ENCODE results near the gene SEL1L3.

Gene SEL1L3

DNA sequence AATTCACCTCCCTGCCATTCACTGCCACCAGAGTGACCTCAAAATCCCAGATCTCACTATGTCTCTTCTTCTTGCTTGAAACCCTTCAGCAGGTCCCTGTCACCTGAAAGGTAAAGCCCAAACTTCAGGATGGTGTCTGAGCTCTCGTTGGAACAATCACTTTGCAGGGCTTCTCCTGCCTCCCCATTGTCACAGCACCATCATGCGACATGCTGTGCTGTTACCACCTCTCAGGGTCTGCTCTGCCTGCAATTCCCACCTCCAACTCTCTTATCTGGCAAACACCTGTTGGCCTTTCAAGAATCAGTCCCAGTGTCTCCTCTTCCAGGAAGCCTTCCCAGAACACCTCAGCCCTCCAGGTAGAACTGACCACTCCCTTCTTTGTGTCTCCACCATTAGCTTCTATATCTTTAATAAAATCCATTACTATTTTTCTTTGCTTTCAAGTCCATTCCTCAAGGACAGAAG is 46.2 kb downstream of the SEL1L3 start (continued):
- TF ChIP-seq ZNF610 (tag by site-specific recombination; IDR thresholded peaks at IDR 0.05; ENCODE audit: borderline replicate concordance), result no peak
- no peak for TF ChIP-seq ZNF146 (tag by site-specific recombination; IDR thresholded peaks at IDR 0.05)
- TF ChIP-seq ZNF747 (tag by site-specific recombination; IDR thresholded peaks at IDR 0.05), result no peak
- TF ChIP-seq YY2 (tag by site-specific recombination; IDR thresholded peaks at IDR 0.05), result no peak
- no peak for TF ChIP-seq SALL2 (tag by site-specific recombination; IDR thresholded peaks at IDR 0.05; ENCODE audit: borderline replicate concordance)
- no peak for TF ChIP-seq TCF7L2 (IDR thresholded peaks at IDR 0.05; ENCODE audit: borderline replicate concordance, low read depth, low read length)
- TF ChIP-seq ELK4 (IDR thresholded peaks at IDR 0.05; ENCODE audit: borderline replicate concordance, low read depth, low read length), result no peak
- no peak for TF ChIP-seq GLIS2 (tag by site-specific recombination; IDR thresholded peaks at IDR 0.05)

DNA sequence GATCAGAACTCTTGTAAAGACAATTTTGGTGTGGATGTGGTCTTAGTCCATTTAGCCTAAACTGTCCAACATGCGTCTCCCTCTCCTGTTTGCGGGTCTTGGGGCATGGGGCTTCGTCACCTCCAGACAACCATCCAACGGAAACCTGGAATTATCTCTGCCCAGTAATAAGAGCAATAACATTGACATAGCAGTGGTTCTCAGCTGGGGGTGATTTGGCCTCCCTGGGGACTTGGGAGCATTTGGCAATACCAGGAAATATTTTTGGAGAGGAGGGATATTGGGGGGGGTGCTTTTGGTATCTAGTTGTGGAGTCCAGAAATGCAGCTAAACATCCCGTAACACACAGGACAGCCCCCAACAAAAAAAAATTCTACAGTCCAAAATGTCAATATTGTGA is 47.2 kb downstream of the SEL1L3 start:
- no peak overlapping the region for H3K4me3 ChIP-seq (ENCODE audit: low read depth, low read length)
- H3K4me1 ChIP-seq (ENCODE audit: control insufficient read depth, insufficient read depth, low read length), result no peaks in the 10 kb centered on the region
- H3K27ac ChIP-seq (ENCODE audit: extremely low read depth, low read depth, low read length), result no peak overlapping the region
- TF ChIP-seq GLIS1 (tag by site-specific recombination; IDR thresholded peaks at IDR 0.05), result peak; percentile 25; the same call in 1 of the 2 replicates
- TF ChIP-seq PRDM6 (tag by site-specific recombination; IDR thresholded peaks at IDR 0.05), result no peak
- no peak for TF ChIP-seq TRIM28 (IDR thresholded peaks at IDR 0.05; ENCODE audit: borderline replicate concordance, low read length)
- TF ChIP-seq KLF1 (tag by site-specific recombination; IDR thresholded peaks at IDR 0.05), result no peak
- no peaks in the 10 kb centered on the region for H3K9me3 ChIP-seq (ENCODE audit: control insufficient read depth, insufficient read depth, low read depth, low read length)
- POLR2A ChIA-PET, result no interaction called here
- CTCF ChIA-PET, result no interaction called here
- peaks cover 0 to 41% of the 10 kb centered on the region in 2 experiments; a peak in 1 of 3 replicates for H3K36me3 ChIP-seq (ENCODE audit: control insufficient read depth in 2 of 2, insufficient read depth in 1 of 2, low read length in 2 of 2)

GRCh38 chr4:25814301-25815136 is 48.3 kb downstream of the SEL1L3 start:
- CTCF ChIA-PET, result no interaction called here
- no peak overlapping the region for H3K4me3 ChIP-seq (ENCODE audit: low read depth, low read length)
- H3K27ac ChIP-seq (ENCODE audit: extremely low read depth, low read depth, low read length), result no peak overlapping the region
- H3K4me1 ChIP-seq (ENCODE audit: control insufficient read depth, insufficient read depth, low read length), result no peaks in the 10 kb centered on the region
- POLR2A ChIA-PET, result no interaction called here
- peaks cover 0 to 39% of the 10 kb centered on the region in 2 experiments; a peak in 1 of 3 replicates for H3K36me3 ChIP-seq (ENCODE audit: control insufficient read depth in 2 of 2, insufficient read depth in 1 of 2, low read length in 2 of 2)
- H3K9me3 ChIP-seq (ENCODE audit: control insufficient read depth, insufficient read depth, low read depth, low read length), result no peaks in the 10 kb centered on the region
- TF ChIP-seq EGR2 (tag by site-specific recombination; IDR thresholded peaks at IDR 0.05; ENCODE audit: low read depth), result peak; percentile 18; the same call in 1 of the 2 replicates
- no peak for TF ChIP-seq ZNF2 (tag by site-specific recombination; IDR thresholded peaks at IDR 0.05)

DNA sequence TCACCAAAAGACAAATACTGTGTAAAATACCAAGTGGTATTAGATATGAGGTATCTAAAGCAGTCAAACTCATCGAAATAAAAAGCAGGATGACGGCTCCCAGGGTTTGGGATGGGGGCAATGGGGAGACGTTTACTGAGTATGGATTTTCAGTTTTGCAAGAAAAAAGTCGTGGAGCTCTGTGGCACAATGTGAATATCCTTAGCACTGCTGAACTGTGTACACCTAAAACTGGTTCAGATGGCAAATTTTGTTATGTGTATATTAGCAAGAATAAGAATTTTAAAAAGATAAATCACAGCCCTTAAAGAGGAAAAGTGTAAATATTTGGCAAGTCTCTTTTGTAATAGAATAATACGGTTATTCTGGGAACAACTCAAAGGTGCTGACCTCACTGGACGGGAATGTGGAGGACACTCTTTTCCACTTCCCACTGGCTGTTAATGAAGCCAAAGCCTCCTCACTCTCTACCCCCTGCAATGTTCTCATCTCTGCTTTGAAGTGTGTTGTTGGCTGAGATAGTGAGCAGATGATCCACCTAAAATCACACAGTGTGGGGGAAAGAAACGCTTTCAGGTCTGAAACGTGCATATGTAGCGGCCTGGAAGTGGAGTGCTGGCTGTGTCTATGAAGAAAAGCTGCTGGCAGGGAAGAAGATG is 49.2 kb downstream of the SEL1L3 start:
- ChIA-PET POLR2A (no interaction called here), CTCF (interaction anchor here (0.5 kb wide), 1 partner anchor 1234 kb away, joined by 3 read pairs; no protein-coding TSS in a partner anchor)
- Histone ChIP-seq H3K4me1 (ENCODE audit: control insufficient read depth, insufficient read depth, low read length) (no peaks in the 10 kb centered on the region), H3K4me3 (ENCODE audit: low read depth, low read length) (no peak overlapping the region), H3K27ac (ENCODE audit: extremely low read depth, low read depth, low read length) (no peak overlapping the region), H3K9me3 (ENCODE audit: control insufficient read depth, insufficient read depth, low read depth, low read length) (no peaks in the 10 kb centered on the region), H3K36me3 (ENCODE audit: control insufficient read depth in 2 of 2, insufficient read depth in 1 of 2, low read length in 2 of 2) (peaks cover 0 to 29% of the 10 kb centered on the region in 2 experiments; a peak in 1 of 3 replicates)
- TF ChIP-seq, protein P1, sequence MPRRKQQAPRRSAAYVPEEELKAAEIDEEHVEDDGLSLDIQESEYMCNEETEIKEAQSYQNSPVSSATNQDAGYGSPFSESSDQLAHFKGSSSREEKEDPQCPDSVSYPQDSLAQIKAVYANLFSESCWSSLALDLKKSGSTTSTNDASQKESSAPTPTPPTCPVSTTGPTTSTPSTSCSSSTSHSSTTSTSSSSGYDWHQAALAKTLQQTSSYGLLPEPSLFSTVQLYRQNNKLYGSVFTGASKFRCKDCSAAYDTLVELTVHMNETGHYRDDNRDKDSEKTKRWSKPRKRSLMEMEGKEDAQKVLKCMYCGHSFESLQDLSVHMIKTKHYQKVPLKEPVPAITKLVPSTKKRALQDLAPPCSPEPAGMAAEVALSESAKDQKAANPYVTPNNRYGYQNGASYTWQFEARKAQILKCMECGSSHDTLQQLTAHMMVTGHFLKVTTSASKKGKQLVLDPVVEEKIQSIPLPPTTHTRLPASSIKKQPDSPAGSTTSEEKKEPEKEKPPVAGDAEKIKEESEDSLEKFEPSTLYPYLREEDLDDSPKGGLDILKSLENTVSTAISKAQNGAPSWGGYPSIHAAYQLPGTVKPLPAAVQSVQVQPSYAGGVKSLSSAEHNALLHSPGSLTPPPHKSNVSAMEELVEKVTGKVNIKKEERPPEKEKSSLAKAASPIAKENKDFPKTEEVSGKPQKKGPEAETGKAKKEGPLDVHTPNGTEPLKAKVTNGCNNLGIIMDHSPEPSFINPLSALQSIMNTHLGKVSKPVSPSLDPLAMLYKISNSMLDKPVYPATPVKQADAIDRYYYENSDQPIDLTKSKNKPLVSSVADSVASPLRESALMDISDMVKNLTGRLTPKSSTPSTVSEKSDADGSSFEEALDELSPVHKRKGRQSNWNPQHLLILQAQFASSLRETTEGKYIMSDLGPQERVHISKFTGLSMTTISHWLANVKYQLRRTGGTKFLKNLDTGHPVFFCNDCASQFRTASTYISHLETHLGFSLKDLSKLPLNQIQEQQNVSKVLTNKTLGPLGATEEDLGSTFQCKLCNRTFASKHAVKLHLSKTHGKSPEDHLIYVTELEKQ (tag by site-specific recombination; IDR thresholded peaks at IDR 0.05; ENCODE audit: borderline replicate concordance), result no peak
- peak; percentile 60 for TF ChIP-seq GLIS1 (tag by site-specific recombination; IDR thresholded peaks at IDR 0.05)
